ENCODE data around the gene PPARD.

PPARD gene

GRCh38 chr6:35359744-35360348, 17.5 kb downstream of the PPARD start:
- H3K36me3 ChIP-seq (ENCODE audit: insufficient read depth, low read length) = no peaks in the 10 kb centered on the region
- H3K27me3 ChIP-seq (ENCODE audit: insufficient read depth, low read length, poor library complexity, severe bottlenecking) = no peaks in the 10 kb centered on the region
- H3K4me1 ChIP-seq (ENCODE audit: insufficient read depth, low read length, poor library complexity, severe bottlenecking) = no peaks in the 10 kb centered on the region
- no peaks in the 10 kb centered on the region for H4K20me1 ChIP-seq (ENCODE audit: insufficient read depth, low read length, poor library complexity, severe bottlenecking)
- no peak overlapping the region for H3K4me2 ChIP-seq (ENCODE audit: low read depth, low read length, poor library complexity, severe bottlenecking)
- no peak overlapping the region for H3K4me3 ChIP-seq (ENCODE audit: low read length, poor library complexity, severe bottlenecking)
- TF ChIP-seq EZH2phosphoT487 (IDR thresholded peaks at IDR 0.05; ENCODE audit: borderline replicate concordance) (no peak), CTCF (conservative IDR thresholded peaks at IDR 0.05; ENCODE audit: low read length) (no peak)
- H2AFZ ChIP-seq (ENCODE audit: low read length) = no peak overlapping the region
- H3K9me2 ChIP-seq (replicated peaks; ENCODE audit: low read depth, low read length) = no peaks in the 10 kb centered on the region
- no peaks in the 10 kb centered on the region for H3K9me3 ChIP-seq (ENCODE audit: insufficient read depth, low read depth, low read length)
- H3K9ac ChIP-seq (ENCODE audit: low read depth, low read length, poor library complexity, severe bottlenecking) = no peak overlapping the region
- H3K79me2 ChIP-seq (ENCODE audit: insufficient read depth, low read length) = no peaks in the 10 kb centered on the region
- no peaks in the 10 kb centered on the region for H3F3A ChIP-seq (ENCODE audit: low read depth)

GRCh38 chr6:35360349-35361138, 18.2 kb downstream of the PPARD start:
- Histone ChIP-seq H2AFZ (ENCODE audit: low read length) (no peak overlapping the region), H3K4me2 (ENCODE audit: low read depth, low read length, poor library complexity, severe bottlenecking) (no peak overlapping the region), H3K4me1 (ENCODE audit: insufficient read depth, low read length, poor library complexity, severe bottlenecking) (no peaks in the 10 kb centered on the region), H3K79me2 (ENCODE audit: insufficient read depth, low read length) (no peaks in the 10 kb centered on the region), H3K36me3 (ENCODE audit: insufficient read depth, low read length) (no peaks in the 10 kb centered on the region), H3K9me3 (ENCODE audit: insufficient read depth, low read depth, low read length) (no peaks in the 10 kb centered on the region), H3K27me3 (ENCODE audit: insufficient read depth, low read length, poor library complexity, severe bottlenecking) (no peaks in the 10 kb centered on the region), H3F3A (ENCODE audit: low read depth) (no peaks in the 10 kb centered on the region), H3K4me3 (ENCODE audit: low read length, poor library complexity, severe bottlenecking) (no peak overlapping the region), H3K9me2 (replicated peaks; ENCODE audit: low read depth, low read length) (no peaks in the 10 kb centered on the region), H4K20me1 (ENCODE audit: insufficient read depth, low read length, poor library complexity, severe bottlenecking) (no peaks in the 10 kb centered on the region), H3K9ac (ENCODE audit: low read depth, low read length, poor library complexity, severe bottlenecking) (no peak overlapping the region)
- TF ChIP-seq CTCF (conservative IDR thresholded peaks at IDR 0.05; ENCODE audit: low read length) = no peak
- no peak for TF ChIP-seq EZH2phosphoT487 (IDR thresholded peaks at IDR 0.05; ENCODE audit: borderline replicate concordance)

- H3K27me3 ChIP-seq (ENCODE audit: insufficient read depth, low read length, poor library complexity, severe bottlenecking) = no peaks in the 10 kb centered on the region
- H2AFZ ChIP-seq (ENCODE audit: low read length) = no peak overlapping the region
- no peaks in the 10 kb centered on the region for H4K20me1 ChIP-seq (ENCODE audit: insufficient read depth, low read length, poor library complexity, severe bottlenecking)
- TF ChIP-seq EZH2phosphoT487 (IDR thresholded peaks at IDR 0.05; ENCODE audit: borderline replicate concordance) (no peak), CTCF (conservative IDR thresholded peaks at IDR 0.05; ENCODE audit: low read length) (no peak)
- no peak overlapping the region for H3K9ac ChIP-seq (ENCODE audit: low read depth, low read length, poor library complexity, severe bottlenecking)
- no peaks in the 10 kb centered on the region for H3K4me1 ChIP-seq (ENCODE audit: insufficient read depth, low read length, poor library complexity, severe bottlenecking)
- H3K9me2 ChIP-seq (replicated peaks; ENCODE audit: low read depth, low read length) = no peaks in the 10 kb centered on the region
- H3K79me2 ChIP-seq (ENCODE audit: insufficient read depth, low read length) = no peaks in the 10 kb centered on the region
- no peaks in the 10 kb centered on the region for H3K36me3 ChIP-seq (ENCODE audit: insufficient read depth, low read length)
- no peaks in the 10 kb centered on the region for H3K9me3 ChIP-seq (ENCODE audit: insufficient read depth, low read depth, low read length)
- H3K4me2 ChIP-seq (ENCODE audit: low read depth, low read length, poor library complexity, severe bottlenecking) = no peak overlapping the region
- no peak overlapping the region for H3K4me3 ChIP-seq (ENCODE audit: low read length, poor library complexity, severe bottlenecking)
- H3F3A ChIP-seq (ENCODE audit: low read depth) = no peaks in the 10 kb centered on the region
Observed at GRCh38 chr6:35362200-35362599, 19.8 kb downstream of the PPARD start.
